Right atrium auricular region (tissue), 2 donors: ENCODE data around the gene GRIFIN. TPM values are rescaled to one million over a fixed set of nuclear protein-coding genes. Genes with fewer than 3 reads are reported as not detected.

Experiments
- DNase-seq: peaks from one replicate; pipeline ENCODE4 v3.0.0-alpha.2; 2019; ENCODE audit warnings: low spot score
- H3K27ac ChIP-seq, 2 donors: fragments of 200-600 bp; sonication (generic); 1 replicate in 1 of 2; 2 replicates in 1 of 2; pipeline ENCODE4 v1.5.1; 2016 to 2019
- H3K27me3 ChIP-seq, 2 donors: fragments of 200-600 bp; sonication (generic); one replicate each; pipeline versions ENCODE4 v1.5.1 to v1.6.0; 2017 to 2019
- H3K36me3 ChIP-seq: fragments of 200-600 bp; sonication (generic); one replicate; pipeline ENCODE4 v1.5.1; 2016
- H3K4me1 ChIP-seq, 2 donors: fragments of 200-600 bp; sonication (generic); one replicate each; pipeline versions ENCODE4 v1.5.1 to v1.6.0; 2017 to 2019
- H3K4me3 ChIP-seq, 2 donors: fragments of 200-600 bp; sonication (generic); 1 replicate in 1 of 2; 2 replicates in 1 of 2; pipeline ENCODE4 v1.5.1; 2017 to 2019; ENCODE audit warnings: mild to moderate bottlenecking in 1 of 2, moderate library complexity in 1 of 2
- H3K9me3 ChIP-seq, 2 donors: fragments of 200-600 bp; sonication (generic); one replicate each; pipeline ENCODE4 v1.5.1; 2019
- CTCF ChIP-seq, 2 donors: fragments of 200-600 bp; sonication (generic); IDR thresholded peaks; one replicate each; pipeline ENCODE4 v1.5.1; 2019; ENCODE audit warnings: antibody characterized with exemption in 2 of 2
- total RNA-seq, 2 donors: library from RNA; depleted of rRNA; stranded (reverse); fragments of >200 nt; gene quantifications; one replicate each; pipeline ENCODE4 v1.1.0, GENCODE V29; 2016

The GRIFIN gene
- total RNA-seq, 2 donors from 2014 or later, result not detected

DNA sequence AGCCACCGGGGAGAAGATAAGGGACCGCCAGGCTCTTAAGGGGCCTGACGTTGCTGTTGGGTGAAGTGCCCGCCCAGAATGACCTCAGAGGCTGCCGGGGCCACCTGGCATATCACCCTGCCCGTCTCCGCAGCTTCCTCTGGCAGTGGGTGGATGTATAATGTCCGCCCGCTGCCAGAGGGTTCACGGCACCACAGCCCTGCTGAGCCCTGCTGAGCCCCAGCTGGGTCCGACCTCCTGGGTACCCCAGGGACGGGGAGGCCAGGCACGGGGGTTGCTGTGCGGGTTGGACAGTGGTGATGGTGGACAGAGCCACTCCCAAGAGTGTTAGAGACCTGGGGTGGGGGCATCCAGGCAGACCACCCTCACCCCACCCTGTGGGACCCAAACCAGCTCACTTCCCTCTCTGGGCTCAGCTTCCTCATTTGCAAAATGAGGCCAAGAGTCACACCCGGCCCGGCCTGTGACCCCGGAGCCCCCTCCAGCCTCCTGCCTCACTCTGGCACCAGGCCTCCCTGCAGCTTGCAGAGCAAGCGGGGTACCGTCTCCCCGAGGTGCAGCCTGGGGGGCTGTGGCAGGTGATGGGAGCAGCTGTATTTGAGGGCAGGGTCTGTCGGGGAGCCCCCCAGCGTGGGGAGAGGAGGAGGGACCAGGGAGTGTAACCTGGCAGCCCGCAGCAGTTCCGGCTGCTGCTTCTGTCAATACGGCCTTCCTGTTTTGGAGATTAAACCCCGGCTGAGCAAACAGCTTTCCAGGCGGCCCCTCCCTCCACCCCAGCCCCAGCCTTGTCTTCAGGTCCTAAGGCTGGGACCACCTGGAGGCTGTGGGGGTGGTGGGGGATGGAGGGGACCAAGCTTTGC, 34.9 kb upstream of the GRIFIN start:
- no peak for DNase-seq
- H3K27me3 ChIP-seq, result no peaks in the 10 kb centered on the region
- no peaks in the 10 kb centered on the region for H3K9me3 ChIP-seq
- no peak for TF ChIP-seq CTCF (IDR thresholded peaks at IDR 0.05)
- H3K36me3 ChIP-seq, result no peaks in the 10 kb centered on the region
- H3K4me1 ChIP-seq, result peaks cover 0 to 51% of the 10 kb centered on the region in 2 donors
- peak overlapping the region in 1 of 2 donors; percentile 13 for H3K4me3 ChIP-seq
- H3K27ac ChIP-seq, result peak overlapping the region; percentile 23 to 42

DNA sequence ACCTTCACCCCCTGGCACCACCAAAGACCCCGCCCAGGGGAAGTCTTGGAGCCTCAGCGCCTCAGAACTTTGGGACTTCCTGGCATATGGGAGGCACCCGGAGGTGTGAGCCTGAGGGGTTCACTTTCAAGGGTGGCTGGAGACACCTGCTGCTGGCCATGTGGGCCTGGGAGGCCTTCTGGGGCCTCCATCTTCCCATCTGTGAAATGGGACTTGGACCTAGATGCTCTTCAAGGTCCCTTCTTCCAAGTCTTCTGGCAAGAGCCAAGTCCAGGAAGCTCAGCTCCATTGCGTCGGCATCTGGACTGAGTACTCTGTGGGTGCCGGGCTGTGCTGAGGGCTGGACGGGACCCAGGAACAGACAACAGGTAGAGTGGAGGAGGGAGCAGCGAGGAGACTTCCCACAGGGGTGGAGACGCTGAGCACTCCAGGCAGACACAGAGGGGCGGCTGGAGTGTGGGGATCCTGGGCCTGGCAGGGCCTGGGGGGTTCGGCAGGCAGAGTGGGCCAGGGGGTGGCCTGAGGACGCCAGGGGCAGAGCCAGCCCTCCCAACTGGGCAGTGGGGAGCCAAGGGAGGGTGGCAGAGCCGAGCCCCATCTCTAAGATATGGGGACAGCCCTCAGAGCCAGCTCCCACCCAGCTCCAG, 34.1 kb upstream of the GRIFIN start:
- Histone ChIP-seq H3K9me3 (no peaks in the 10 kb centered on the region), H3K36me3 (no peaks in the 10 kb centered on the region), H3K27me3 (no peaks in the 10 kb centered on the region), H3K27ac (peak overlapping the region in 1 of 2 donors; percentile 42), H3K4me3 (no peak overlapping the region), H3K4me1 (peaks cover 0 to 51% of the 10 kb centered on the region in 2 donors)
- no peak for TF ChIP-seq CTCF (IDR thresholded peaks at IDR 0.05)
- no peak for DNase-seq

DNA sequence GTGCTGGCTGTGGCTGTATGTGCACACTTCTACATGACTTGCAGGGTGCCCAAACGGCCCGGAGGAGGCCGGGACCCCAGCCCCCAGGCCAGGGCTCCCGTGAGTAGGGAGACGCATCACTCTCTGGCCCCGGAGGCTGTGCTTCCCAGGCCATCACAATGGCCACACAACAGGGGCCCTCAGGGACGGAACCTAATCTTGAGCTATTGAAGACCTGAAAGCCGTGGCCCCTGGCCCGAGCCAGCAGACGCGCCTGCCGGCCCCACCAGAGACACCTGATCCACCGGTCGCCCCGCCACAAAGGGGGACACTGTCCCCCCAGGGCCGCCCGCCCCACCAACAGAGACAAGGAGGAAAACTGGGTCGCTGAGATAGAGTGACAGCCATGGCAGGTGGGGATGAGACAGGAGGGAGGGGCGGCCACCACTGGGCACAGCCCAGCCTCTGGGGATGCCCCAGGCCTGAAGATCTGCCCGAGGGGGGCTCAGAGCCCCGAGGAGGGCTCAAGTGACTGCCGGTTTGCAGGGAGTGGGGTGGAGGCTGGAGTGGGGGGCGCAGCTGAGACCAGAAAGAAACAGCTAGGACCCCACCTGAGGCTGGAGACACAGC, 33.2 kb upstream of the GRIFIN start:
- no peak overlapping the region for H3K4me3 ChIP-seq
- TF ChIP-seq CTCF (IDR thresholded peaks at IDR 0.05), result no peak
- no peak for DNase-seq
- H3K4me1 ChIP-seq, result peaks cover 0 to 51% of the 10 kb centered on the region in 2 donors
- H3K36me3 ChIP-seq, result no peaks in the 10 kb centered on the region
- H3K27ac ChIP-seq, result no peak overlapping the region
- H3K9me3 ChIP-seq, result no peaks in the 10 kb centered on the region
- no peaks in the 10 kb centered on the region for H3K27me3 ChIP-seq

- Histone ChIP-seq H3K27me3 (no peaks in the 10 kb centered on the region), H3K4me3 (no peak overlapping the region), H3K4me1 (peaks cover 0 to 51% of the 10 kb centered on the region in 2 donors), H3K36me3 (no peaks in the 10 kb centered on the region), H3K27ac (peak overlapping the region in 1 of 2 donors; percentile 13), H3K9me3 (no peaks in the 10 kb centered on the region)
- no peak for TF ChIP-seq CTCF (IDR thresholded peaks at IDR 0.05)
- DNase-seq, result peak; percentile 81
These were observed 32.4 kb upstream of the GRIFIN start for GRCh38 chr7:2508327-2509215.

- no peak for DNase-seq
- H3K4me1 ChIP-seq, result peaks cover 0 to 51% of the 10 kb centered on the region in 2 donors
- no peak overlapping the region for H3K4me3 ChIP-seq
- no peaks in the 10 kb centered on the region for H3K9me3 ChIP-seq
- no peaks in the 10 kb centered on the region for H3K27me3 ChIP-seq
- H3K27ac ChIP-seq, result no peak overlapping the region
- H3K36me3 ChIP-seq, result no peaks in the 10 kb centered on the region
- TF ChIP-seq CTCF (IDR thresholded peaks at IDR 0.05), result no peak
These were observed 31.7 kb upstream of the GRIFIN start for GRCh38 chr7:2507917-2508306.
